Measurements from ENCODE around the gene ARF6.
"Not testable (repeated sequence)": the region's sequence is repeated elsewhere in the genome, so short reads cannot be mapped to it uniquely, and the experiment has no call there.

The ARF6 gene

GRCh38 chr14:49898485-49898884 lies 5.6 kb downstream of the ARF6 start (continued):
- TF ChIP-seq ZNF530 (tag by site-specific recombination; IDR thresholded peaks at IDR 0.05; ENCODE audit: low read depth) (no peak), GFI1B (tag by site-specific recombination; IDR thresholded peaks at IDR 0.05) (no peak), MYNN (tag by site-specific recombination; IDR thresholded peaks at IDR 0.05; ENCODE audit: borderline replicate concordance) (no peak), BCL6B (tag by site-specific recombination; IDR thresholded peaks at IDR 0.05) (no peak), ZNF558 (tag by site-specific recombination; IDR thresholded peaks at IDR 0.05) (no peak)
- TF ChIP-seq, protein P1, sequence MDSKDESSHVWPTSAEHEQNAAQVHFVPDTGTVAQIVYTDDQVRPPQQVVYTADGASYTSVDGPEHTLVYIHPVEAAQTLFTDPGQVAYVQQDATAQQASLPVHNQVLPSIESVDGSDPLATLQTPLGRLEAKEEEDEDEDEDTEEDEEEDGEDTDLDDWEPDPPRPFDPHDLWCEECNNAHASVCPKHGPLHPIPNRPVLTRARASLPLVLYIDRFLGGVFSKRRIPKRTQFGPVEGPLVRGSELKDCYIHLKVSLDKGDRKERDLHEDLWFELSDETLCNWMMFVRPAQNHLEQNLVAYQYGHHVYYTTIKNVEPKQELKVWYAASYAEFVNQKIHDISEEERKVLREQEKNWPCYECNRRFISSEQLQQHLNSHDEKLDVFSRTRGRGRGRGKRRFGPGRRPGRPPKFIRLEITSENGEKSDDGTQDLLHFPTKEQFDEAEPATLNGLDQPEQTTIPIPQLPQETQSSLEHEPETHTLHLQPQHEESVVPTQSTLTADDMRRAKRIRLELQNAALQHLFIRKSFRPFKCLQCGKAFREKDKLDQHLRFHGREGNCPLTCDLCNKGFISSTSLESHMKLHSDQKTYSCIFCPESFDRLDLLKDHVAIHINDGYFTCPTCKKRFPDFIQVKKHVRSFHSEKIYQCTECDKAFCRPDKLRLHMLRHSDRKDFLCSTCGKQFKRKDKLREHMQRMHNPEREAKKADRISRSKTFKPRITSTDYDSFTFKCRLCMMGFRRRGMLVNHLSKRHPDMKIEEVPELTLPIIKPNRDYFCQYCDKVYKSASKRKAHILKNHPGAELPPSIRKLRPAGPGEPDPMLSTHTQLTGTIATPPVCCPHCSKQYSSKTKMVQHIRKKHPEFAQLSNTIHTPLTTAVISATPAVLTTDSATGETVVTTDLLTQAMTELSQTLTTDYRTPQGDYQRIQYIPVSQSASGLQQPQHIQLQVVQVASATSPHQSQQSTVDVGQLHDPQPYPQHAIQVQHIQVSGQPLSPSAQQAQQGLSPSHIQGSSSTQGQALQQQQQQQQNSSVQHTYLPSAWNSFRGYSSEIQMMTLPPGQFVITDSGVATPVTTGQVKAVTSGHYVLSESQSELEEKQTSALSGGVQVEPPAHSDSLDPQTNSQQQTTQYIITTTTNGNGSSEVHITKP (tag by site-specific recombination; IDR thresholded peaks at IDR 0.05), result no peak

DNA sequence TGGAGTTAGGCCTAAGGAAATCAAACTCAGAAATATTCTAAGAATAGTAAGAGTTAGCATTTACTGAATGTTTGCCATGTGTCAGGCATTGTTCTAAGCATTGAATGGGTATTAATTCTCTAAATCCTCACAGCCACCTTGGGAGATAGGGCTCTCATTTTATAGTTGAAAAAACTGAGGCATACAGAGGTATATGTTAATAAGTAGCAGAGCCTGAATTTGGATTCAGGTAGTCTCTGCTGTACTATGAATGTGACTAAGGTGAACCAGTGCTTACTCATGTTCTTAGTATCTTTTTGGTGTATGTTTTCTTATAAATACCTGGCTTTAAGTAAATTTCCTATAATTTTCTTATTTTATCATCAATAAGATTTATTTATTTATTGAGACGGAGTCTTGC lies 8.1 kb downstream of the ARF6 start:
- no peak overlapping the region for H3K27ac ChIP-seq (ENCODE audit: extremely low read depth, low read depth, low read length)
- H3K36me3 ChIP-seq (ENCODE audit: control insufficient read depth in 2 of 2, insufficient read depth in 1 of 2, low read length in 2 of 2), result peaks cover 0 to 2% of the 10 kb centered on the region in 2 experiments; a peak in 1 of 3 replicates
- ChIA-PET CTCF (no interaction called here), POLR2A (no interaction called here)
- H3K4me3 ChIP-seq (ENCODE audit: low read depth, low read length), result no peak overlapping the region
- no peaks in the 10 kb centered on the region; the same call in 1 of the 2 replicates for H3K4me1 ChIP-seq (ENCODE audit: control insufficient read depth, insufficient read depth, low read length)
- H3K9me3 ChIP-seq (ENCODE audit: control insufficient read depth, insufficient read depth, low read depth, low read length), result no peaks in the 10 kb centered on the region
- TF ChIP-seq HOXC10 (CRISPR knock-in tag; IDR thresholded peaks at IDR 0.05) (no peak), ZNF433 (tag by site-specific recombination; IDR thresholded peaks at IDR 0.05; ENCODE audit: low read depth) (no peak), ZNF155 (tag by site-specific recombination; IDR thresholded peaks at IDR 0.05) (no peak)

- H3K36me3 ChIP-seq (ENCODE audit: control insufficient read depth in 2 of 2, insufficient read depth in 1 of 2, low read length in 2 of 2); H3K4me1 ChIP-seq (ENCODE audit: control insufficient read depth, insufficient read depth, low read length); H3K27ac ChIP-seq (ENCODE audit: extremely low read depth, low read depth, low read length); H3K9me3 ChIP-seq (ENCODE audit: control insufficient read depth, insufficient read depth, low read depth, low read length); H3K4me3 ChIP-seq (ENCODE audit: low read depth, low read length): not testable (repeated sequence)
- TF ChIP-seq SP7 (tag by site-specific recombination; IDR thresholded peaks at IDR 0.05), result 0 out of 2 replicates have a peak, but pooled peaks have one; percentile 21
- ChIA-PET POLR2A (interaction anchor here (0.7 kb wide), 1 partner anchor 43 kb away, joined by 3 read pairs; no protein-coding TSS in a partner anchor), CTCF (interaction anchor here (0.6 kb wide), 1 partner anchor 11 kb away, joined by 4 read pairs; no protein-coding TSS in a partner anchor)
These were observed 9.9 kb downstream of the ARF6 start for GRCh38 chr14:49902679-49903246.

DNA sequence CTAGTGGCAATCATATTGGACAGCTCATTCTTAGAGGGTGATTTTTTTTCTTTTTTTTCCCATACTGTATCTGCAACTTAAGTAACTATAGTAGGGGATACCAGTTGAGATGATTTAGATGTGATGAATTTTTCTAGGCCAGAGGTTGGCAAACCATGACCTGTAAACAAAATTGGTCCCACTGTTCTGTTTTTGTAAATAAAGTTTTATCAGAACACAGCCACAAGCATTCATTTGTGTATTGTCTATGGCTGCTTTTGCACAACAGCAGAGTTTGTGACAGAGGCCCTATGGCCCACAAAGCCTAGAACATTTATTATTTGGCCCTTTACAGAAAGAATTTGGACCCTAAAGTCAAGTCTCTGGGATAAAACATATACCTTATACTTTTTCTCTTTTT lies 11.4 kb downstream of the ARF6 start:
- Histone ChIP-seq H3K27ac (ENCODE audit: extremely low read depth, low read depth, low read length) (no peak overlapping the region), H3K36me3 (ENCODE audit: control insufficient read depth in 2 of 2, insufficient read depth in 1 of 2, low read length in 2 of 2) (no peaks in the 10 kb centered on the region), H3K4me3 (ENCODE audit: low read depth, low read length) (no peak overlapping the region), H3K4me1 (ENCODE audit: control insufficient read depth, insufficient read depth, low read length) (no peaks in the 10 kb centered on the region; the same call in 1 of the 2 replicates), H3K9me3 (ENCODE audit: control insufficient read depth, insufficient read depth, low read depth, low read length) (no peaks in the 10 kb centered on the region)
- ChIA-PET POLR2A (no interaction called here), CTCF (interaction anchor here (0.7 kb wide), 1 partner anchor 24 kb away, joined by 3 read pairs; no protein-coding TSS in a partner anchor)
- no peak for TF ChIP-seq ZNF292 (tag by site-specific recombination; IDR thresholded peaks at IDR 0.05; ENCODE audit: borderline replicate concordance, low read depth)
- TF ChIP-seq ZNF514 (tag by site-specific recombination; IDR thresholded peaks at IDR 0.05), result no peak
- no peak for TF ChIP-seq KLF9 (tag by site-specific recombination; IDR thresholded peaks at IDR 0.05; ENCODE audit: low read depth)
- TF ChIP-seq ZNF146 (tag by site-specific recombination; IDR thresholded peaks at IDR 0.05), result no peak
- no peak for TF ChIP-seq ZNF518A (tag by site-specific recombination; conservative IDR thresholded peaks at IDR 0.05; ENCODE audit: low read depth)
- TF ChIP-seq ZXDB (tag by site-specific recombination; IDR thresholded peaks at IDR 0.05), result no peak
- TF ChIP-seq SCRT1 (tag by site-specific recombination; IDR thresholded peaks at IDR 0.05; ENCODE audit: borderline replicate concordance), result no peak
- no peak for TF ChIP-seq ZBTB7A (tag by site-specific recombination; IDR thresholded peaks at IDR 0.05; ENCODE audit: low read depth)
- no peak for TF ChIP-seq ZNF175 (tag by site-specific recombination; IDR thresholded peaks at IDR 0.05)
- no peak for TF ChIP-seq ZNF174 (tag by site-specific recombination; IDR thresholded peaks at IDR 0.05)
- TF ChIP-seq ZNF138 (tag by site-specific recombination; IDR thresholded peaks at IDR 0.05; ENCODE audit: borderline replicate concordance), result no peak
